ENCODE measurements around the gene ARHGEF12.

ARHGEF12 gene

DNA sequence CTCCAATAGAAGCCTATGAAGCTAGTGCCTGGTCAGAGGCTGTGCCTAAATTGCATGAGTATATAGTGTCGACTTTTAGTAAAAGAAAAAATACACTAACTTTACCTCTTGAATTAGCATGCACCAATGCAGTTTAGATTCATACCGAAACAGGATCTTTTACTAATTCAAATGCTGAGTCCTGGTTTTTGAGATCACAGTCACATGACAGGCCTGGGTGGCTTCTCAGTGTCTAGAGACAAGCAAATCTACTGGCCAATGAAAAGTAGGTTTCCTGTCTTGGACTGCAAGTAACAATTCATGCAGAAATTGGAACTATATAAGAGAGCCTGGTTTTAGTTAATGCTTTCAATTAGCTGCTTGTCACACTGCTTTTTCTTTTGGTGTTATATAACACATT, 7.2 kb downstream of the ARHGEF12 start:
- no peak for FAIRE-seq

DNA sequence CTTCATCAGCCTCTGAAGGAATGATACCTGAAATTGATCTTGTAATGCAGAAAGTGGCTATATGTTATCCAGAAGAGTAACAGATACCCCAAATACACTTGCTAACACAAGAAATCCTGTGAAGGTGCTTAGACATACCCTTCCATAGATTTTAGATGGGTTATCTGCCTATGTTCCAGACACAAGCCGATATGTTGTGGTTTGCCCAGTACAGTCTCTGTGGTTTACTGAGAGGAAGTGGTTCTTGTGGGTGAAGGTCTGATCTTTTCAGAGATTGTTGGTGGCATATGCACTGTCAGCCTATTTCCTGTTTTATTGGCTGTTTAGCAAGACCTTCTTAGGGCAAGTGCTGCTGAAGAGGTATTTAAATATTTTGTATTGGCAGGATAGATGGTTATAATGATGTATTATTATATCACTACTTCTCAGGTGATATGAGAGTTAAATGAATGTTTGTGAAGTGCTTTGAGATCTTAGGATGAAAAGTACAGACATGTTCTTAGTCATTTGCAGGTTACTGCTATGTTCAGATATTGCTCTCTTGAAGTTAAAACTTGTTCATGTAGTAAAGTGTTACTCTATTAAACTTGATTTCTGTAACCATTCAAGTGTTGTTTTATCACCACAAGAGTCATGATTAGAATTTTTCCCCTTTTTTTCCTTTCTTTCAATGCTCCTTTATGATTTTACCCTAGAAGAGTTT, 8.2 kb downstream of the ARHGEF12 start:
- FAIRE-seq: no peak

DNA sequence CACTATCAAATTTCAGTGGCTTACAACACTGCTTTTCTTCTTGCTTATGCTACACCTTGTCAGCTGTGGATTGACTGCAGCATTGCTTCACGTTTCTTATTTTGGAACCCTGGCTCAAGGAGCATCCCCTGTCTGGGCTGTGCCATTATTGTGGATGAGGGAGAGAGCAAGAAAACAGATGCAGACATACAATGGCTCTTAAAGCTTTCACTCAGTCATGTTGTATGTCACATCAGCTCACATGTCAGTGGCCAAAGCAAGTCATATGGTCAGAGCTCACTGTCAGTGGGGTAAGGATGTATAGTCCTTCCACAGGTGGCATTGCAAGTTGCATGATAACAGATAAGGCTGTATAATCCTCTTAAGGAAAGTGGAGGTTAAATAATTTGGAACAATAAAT, 10.0 kb downstream of the ARHGEF12 start:
- no peak for FAIRE-seq

DNA sequence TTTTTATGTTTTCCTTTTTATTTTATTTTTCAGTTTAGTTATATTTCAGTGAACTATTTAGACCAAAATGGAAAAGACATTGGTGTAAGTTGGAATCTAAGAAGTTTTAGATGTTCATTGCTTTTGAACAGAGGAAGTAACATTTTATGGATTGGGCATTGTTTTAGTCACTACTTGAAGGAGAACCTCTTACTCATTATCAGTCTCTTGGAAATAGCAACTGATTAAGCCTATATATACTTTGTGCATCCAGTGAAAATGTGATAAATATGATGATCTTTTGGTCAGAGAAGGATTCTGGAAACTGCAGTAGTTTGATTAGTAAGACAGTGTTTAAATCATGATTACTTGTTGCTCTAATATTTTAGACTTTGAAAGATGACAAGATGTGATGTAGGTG, 14.4 kb downstream of the ARHGEF12 start:
- FAIRE-seq: peak; percentile 12

GRCh38 chr11:120352405-120352804, 16.2 kb downstream of the ARHGEF12 start:
- FAIRE-seq: no peak

DNA sequence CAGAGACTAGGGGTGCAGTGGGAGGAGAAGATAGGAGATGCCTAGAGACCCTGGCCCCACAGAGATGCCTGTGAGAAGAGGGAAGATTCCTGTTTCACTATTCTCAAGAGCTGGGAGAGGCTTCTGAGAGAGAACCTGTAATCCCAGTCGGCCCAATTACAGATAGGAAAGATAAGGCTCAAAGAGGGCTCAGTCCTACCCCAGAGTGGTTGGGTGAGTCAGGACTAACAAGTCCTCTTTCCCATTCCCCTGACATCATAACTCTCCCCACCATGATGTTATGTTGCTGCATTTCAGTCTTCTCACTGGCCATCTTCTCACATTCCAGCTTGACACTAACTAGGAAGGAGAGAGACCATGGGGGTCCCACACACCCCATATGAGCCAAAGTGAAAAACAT, 17.9 kb downstream of the ARHGEF12 start:
- no peak for FAIRE-seq

- FAIRE-seq: no peak
Measured at GRCh38 chr11:120354779-120355178, 18.6 kb downstream of the ARHGEF12 start.

DNA sequence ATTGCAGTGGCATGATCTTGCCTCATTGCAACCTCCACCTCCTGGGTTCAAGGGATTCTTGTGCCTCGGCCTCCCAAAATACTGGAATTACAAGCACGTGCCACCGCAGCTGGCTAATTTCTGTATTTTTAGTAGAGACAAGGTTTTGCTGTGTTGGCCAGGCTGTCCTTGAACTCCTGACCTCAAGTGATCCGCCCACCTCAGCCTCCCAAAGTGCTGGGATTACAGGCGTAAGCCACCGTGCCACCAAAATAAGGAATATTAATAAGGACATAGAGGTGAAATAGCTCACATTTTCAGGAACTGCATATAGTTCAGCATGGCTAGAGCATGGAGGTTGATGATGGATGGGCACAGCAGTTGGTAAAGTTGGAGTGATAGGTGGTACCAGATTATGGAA, 21.4 kb downstream of the ARHGEF12 start:
- no peak for FAIRE-seq

DNA sequence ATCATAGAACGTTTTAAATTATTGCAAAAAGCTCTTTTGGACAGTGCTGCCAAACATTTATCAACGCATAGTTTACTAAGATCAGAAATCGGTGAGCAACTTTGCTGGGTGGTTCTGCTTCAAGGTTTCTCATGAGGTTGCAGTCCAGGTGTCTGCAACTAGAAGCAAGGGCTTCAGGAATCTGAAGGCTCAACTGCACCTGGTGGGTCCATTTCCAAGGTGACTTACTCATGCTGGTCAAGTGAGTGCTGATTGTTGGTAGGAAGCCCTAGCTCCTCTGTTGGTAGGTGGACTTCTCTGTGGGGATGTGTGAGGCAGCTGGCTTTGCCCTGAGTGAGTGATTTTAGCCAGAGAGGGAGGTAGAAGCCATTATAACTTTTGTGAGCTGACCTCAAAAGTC, 22.5 kb downstream of the ARHGEF12 start:
- no peak for FAIRE-seq

GRCh38 chr11:120363436-120363835, 27.2 kb downstream of the ARHGEF12 start:
- FAIRE-seq: no peak

DNA sequence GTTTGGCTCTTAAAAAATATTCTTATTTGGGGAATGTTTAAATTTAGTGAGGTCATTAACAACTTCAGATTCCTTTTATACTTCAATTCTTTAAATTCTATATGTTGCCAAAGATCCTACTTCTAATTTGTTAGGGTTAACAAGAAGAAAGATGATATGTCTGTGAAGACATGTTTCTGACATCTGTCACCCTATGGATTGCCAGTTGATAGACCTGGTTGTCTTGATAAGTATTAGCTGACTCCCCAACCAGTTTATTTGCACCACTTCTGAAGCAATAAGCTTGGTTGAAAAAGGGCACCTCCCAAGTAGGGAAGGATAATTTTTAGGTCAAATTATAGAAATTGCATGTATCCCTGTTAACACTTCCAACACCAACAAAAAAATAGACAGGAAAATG, 29.3 kb downstream of the ARHGEF12 start:
- FAIRE-seq: no peak

DNA sequence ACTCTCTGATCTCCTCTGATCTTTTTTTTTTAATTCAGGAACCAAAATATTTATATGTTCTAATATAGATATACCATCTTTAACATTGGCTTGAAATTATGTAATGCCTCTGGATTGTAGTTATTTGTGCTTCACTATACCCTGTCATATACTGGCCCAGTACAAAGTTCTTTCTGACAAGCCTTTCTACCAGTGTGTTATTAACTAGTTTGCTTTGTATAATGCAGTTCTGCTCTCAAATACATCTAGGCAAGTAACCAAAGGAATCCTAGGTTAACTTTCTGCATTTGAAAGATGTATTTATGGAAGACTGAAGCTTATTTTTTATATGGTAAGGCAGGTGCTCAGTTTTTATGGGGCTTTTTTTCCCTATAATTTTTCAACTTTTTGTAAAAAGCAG, 36.1 kb downstream of the ARHGEF12 start:
- FAIRE-seq: no peak

- no peak for FAIRE-seq
Measured at GRCh38 chr11:120375076-120375475, 38.9 kb downstream of the ARHGEF12 start.

GRCh38 chr11:120376547-120377182, 40.5 kb downstream of the ARHGEF12 start:
- no peak for FAIRE-seq

DNA sequence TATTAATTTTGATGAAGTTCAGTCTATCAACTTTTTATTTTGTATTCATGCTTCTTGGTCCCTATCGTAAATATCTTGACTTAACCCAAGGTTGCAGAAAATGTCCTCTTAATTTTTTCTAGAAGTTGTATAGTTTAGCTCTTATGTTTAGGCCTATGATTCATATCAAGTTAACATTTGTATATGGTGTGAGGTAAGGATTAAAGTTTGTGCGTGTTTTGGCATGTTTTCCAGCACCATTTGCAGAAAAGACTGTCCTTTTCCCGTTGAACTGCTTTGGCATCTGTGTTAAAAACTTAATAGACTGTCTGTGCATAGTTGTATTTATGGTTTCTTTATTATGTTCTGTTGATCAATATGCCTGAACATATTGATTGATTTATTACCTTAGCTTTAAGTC, 42.3 kb downstream of the ARHGEF12 start:
- no peak for FAIRE-seq

- FAIRE-seq: no peak
Measured at GRCh38 chr11:120381401-120381800, 45.2 kb downstream of the ARHGEF12 start.

DNA sequence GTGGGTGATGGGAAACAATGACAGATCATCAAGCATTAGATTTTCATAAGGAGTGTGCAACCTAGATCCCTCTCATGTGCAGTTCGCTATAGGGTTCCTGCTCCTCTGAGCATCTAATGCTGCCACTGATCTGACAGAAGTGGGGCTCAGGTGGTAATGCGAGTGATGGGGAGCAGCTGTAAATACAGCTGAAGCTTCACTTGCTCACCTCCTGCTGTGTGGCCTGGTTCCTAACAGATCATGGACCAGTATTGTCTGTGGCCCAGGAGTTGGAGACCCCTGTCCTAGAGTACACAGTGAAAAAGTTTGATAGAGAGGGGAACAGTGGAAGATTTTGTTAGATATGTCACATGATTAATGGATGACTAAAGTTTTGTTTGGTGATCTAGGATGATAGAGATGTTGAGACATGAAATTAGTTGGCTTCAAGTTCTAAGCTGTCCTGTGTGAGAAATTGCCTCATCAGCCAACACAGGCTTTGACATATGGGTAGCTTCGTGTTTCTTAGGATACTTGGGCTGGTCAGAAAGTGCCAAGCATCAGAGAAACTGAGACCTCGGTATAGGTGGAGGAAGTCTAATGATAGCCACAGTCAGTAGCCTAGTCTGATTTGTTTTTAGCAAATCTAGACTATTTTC, 47.4 kb downstream of the ARHGEF12 start:
- no peak for FAIRE-seq

DNA sequence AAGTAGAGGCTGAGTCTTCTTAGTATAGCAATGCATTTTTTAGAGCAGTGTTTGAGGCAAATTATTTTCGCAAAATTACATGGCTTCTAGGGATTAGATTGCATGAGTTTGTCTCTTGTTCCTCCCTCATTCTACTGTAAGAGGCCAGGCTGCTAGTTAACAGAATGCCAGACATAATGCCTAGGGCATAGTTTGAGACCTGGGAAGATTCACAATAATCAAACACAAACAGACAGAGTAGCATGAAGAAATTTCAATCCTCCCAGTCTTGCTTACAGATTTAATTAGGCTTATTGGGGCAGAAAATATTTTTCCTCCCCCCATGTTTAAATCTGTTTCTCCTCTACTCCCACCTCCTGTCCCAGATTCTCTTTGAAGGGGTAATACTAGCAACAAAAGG, 48.3 kb downstream of the ARHGEF12 start:
- FAIRE-seq: no peak

GRCh38 chr11:120385110-120385509, 48.9 kb downstream of the ARHGEF12 start:
- FAIRE-seq: no peak

DNA sequence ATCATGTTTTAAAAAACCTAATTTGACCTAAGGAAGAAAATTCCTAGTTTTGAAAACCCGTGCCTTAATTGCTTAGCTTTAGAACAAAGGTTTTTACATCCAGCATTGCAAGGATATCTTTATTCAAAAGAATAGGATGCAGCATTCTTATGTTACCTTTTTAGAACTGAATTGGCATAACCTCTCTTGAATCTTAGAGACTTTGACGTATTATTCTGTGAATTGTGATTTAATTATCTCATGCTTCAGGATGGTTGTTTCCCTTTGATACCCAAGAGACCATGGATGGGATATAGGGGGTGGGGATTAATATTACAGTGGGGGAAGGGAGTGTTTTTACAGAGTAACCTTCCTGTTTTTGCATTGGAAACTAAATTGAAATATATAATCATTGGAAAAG, 49.4 kb downstream of the ARHGEF12 start:
- no peak for FAIRE-seq

DNA sequence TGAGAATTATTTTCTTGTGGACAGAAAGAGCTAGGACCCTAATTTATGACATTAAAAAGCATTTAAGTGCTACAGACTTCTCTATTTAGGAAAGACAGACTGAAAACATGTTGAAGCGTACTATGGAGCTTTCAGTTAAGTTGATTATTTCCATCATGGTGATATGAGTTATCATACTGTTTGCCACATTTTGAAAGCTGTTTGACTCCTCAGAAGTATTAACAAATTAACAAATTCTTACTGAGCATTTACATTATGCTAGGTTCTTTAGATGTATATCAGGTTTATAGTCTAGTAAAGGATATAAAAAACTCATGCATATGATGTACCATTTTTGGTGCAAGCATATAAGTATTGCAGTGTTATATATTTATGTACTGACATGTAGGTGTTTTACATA, 50.1 kb downstream of the ARHGEF12 start:
- FAIRE-seq: no peak

- no peak for FAIRE-seq
Measured at GRCh38 chr11:120386774-120387371, 50.7 kb downstream of the ARHGEF12 start.

DNA sequence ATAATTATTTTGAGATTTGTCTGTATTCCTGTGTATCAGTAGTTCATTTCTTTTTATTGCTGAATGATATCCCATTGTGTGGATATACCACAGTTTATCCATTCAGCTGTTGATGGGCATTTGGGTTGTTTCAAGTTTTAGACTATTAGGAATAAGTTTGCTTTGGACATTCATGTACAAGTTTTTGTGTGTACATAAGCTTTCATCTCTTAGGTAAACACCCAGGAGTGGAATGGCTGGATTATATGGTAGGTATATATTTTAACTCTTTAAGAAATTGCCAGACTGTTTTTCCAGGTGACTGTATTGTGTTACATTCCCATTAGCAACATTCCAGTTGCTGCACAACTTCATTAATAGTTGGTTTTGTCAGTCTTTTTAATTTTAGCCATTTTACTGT, 52.0 kb downstream of the ARHGEF12 start:
- no peak for FAIRE-seq
